NB4 (cell line): ENCODE measurements around the gene SPATA24.

ENCODE experiments used
- POLR2A ChIP-seq: IDR thresholded peaks from 2 replicates; pipeline ENCODE4 v1.6.1; 2011; ENCODE audit warnings: mild to moderate bottlenecking; ENCODE audit not compliant: insufficient read length; ENCODE audit errors: extremely low read depth
- TF ChIP-seq, protein P1 (sequence below): IDR thresholded peaks from one replicate; pipeline ENCODE4 v1.5.1; 2012; ENCODE audit warnings: low read depth, low read length

GRCh38 chr5:139358064-139358463 is 45.8 kb downstream of the SPATA24 start:
- TF ChIP-seq, protein P1, sequence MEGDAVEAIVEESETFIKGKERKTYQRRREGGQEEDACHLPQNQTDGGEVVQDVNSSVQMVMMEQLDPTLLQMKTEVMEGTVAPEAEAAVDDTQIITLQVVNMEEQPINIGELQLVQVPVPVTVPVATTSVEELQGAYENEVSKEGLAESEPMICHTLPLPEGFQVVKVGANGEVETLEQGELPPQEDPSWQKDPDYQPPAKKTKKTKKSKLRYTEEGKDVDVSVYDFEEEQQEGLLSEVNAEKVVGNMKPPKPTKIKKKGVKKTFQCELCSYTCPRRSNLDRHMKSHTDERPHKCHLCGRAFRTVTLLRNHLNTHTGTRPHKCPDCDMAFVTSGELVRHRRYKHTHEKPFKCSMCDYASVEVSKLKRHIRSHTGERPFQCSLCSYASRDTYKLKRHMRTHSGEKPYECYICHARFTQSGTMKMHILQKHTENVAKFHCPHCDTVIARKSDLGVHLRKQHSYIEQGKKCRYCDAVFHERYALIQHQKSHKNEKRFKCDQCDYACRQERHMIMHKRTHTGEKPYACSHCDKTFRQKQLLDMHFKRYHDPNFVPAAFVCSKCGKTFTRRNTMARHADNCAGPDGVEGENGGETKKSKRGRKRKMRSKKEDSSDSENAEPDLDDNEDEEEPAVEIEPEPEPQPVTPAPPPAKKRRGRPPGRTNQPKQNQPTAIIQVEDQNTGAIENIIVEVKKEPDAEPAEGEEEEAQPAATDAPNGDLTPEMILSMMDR: no peak
- no peak for TF ChIP-seq POLR2A
